HL-60/S4 (cell line): ENCODE results near the gene SLIT3.

Experiments
- in situ Hi-C: fragments of 300-500 bp; cut with MboI; formaldehyde crosslinking; loops from 2 replicates; pipeline ENCODE4 v1.14.3; 2022; ENCODE audit warnings: low sequenced_read_pairs

The SLIT3 gene

DNA sequence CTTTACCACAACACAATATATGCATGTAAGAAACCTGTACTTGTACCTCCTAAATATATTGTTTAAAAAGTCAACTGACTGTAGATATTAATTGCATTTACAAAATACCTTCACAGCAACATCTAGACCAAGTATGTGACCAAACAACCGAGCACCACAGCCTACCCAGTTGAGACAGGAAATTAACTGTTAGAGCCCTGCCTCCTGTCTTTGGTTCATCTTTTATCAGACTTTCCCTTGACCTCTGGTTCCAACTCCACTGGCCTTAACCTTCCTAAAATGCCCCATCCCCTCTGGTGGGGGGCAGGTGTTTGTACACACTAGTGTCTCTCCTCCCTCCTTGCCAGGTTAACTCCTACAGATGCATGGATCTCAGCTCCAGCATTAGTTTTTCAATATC, 566.8 kb downstream of the SLIT3 start:
- in situ Hi-C loops = no loop called here

DNA sequence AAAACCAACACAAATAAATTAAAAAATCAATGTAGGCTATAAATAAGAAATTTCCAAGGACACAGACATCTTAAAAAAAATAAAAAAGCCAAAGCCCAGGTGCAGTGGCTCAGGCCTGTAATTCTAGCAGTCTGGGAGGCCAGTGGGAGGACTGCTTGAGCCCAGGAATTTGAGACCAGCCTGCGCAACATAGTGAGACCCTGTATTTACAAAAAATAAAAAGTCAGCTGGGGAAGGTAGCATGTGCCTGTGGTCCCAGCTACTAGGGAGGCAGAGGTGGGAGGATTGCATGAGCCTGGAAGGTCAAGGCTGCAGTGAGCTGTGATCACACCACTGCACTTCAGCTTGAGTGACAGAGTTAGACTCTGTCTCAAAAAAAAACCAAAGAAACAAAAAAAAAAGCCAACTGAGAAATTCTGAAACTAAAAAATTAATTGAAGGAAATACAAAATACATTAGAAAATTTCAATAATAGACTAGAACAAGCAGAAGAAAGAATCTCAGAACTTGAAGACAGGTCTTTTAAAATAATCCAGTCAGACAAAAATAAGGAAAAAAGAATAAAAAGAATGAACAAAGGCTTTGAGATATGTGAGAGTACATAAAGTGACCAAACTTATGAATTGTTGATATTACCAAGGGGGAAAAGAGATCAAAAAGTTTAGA, 572.3 kb downstream of the SLIT3 start:
- in situ Hi-C loops = no loop called here

DNA sequence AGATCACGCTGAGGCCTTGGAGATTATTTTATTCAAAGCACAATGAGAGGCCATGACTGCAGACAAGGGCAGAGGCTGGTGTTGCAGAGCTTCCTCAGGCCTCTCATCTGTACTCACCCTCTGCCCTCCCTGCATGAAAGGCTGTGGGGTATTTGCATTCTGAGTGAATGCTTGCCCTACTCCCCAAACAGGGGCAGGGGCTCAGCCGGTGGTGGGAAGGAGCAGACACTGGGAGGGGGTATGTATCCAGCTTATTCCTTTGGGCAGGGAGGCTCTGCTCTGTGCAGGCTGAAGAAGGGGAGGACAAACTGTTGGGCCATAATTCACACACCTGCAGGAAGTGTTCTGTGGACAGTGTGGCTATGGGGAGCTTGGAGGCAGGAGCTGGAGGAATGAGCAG, 573.4 kb downstream of the SLIT3 start:
- in situ Hi-C loops = no loop called here

DNA sequence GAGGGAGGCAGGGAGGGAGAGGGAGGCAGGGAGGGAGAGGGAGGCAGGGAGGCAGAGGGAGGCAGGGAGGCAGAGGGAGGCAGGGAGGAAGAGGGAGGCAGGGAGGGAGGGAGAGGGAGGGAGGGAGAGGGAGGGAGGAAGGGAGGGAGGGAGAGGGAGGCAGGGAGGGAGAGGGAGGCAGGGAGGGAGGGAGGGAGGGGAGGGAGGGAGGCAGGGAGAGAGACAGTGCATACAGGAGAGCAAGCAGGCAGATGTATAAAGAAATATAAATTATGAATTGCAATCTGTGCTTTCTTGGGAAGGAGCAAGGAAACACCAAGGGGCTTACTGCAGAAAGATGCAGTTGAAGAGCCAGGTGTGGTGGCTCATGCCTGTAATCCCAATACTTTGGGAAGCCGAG, 574.6 kb downstream of the SLIT3 start:
- in situ Hi-C loops = no loop called here

DNA sequence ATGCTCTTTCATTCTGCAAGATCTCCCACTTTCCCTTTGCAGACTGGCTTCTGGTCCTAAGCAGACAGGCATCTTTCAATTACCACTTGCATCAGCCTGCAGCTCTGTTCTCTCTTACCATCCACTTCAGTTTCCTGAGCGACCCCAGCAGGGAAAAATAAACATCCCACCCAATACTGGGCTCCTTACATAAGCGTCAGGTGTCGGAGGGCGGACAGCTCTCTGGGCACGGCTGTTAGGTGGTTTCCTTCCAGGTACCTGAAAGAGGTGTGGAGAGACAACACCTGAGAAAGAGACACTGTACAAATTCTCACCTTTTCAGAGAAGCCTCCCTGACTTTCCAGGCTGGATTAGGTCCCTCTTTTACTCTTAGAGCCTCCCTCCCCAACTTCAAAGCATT, 576.7 kb downstream of the SLIT3 start:
- in situ Hi-C loops = no loop called here

DNA sequence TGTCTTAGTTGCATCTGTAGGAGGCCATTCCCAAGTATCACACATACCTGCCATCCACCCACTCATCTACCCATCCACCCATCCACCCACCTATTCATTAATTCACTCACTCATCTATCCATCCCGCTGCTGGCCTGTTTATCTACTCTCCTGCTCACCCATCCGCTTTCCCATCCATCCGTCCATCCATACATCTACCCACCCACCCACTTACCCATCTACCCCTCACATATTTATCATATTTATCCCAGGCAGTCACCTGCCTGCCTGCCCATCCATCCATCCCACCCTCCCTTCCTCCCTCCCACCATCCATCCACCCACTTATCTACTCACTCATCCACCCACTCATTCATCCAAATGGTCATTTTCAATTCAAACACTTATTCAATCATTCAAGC, 577.9 kb downstream of the SLIT3 start:
- in situ Hi-C loops = no loop called here

DNA sequence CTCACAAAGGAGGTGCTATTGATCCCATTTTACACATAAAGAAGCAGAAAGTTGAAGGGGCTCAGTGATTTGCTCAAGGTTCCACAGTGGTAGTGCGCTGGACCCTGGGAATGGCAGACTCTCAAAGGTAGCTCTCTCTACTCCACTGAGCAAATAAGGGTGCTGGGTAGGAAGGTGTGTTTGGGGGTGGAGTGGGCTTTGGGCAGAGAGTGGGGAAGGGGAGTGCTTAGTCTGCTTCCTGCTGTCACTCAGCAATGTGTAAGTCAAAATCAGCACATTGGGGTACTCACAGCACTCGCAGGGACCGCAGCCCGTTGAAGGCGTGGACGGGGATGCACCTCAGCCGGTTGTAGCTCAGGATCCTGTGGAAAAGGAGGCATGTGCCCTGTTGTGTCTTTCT, 579.0 kb downstream of the SLIT3 start:
- in situ Hi-C loops = no loop called here

DNA sequence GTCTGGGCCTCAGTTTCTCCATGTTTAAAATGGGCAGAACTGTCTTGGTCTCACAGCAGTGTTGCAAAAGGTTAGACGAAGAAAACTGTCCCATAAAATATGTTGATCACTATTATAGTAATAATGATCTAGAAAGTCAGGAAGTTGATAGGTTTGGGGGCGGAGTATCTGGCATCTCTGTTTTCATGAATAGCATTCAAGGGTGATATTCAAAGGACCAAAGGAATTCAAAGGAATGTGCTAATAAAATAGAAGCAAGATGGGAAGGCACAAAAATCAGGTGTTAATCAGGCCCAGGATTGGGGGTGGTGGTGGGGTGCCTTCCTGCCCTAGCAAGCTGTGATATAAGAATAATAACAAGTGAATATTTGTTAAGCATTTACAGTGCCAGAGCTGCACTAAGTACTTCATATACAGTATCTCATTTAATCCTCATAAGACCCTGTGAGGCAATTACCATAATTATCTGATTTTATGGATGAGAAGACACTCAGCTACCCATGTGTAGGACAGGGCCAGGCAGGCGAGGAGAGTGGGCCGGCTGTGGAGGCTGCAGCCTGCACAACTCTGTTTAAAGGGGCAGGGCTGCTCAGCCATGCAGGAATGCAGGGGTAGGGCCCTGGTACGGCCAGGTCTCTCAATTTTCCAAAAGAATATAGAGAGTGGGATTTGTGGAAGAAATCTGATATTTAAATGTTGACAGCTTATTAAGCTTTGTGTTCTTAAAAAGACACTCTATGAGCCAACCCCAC, 579.8 kb downstream of the SLIT3 start:
- in situ Hi-C loops = no loop called here

DNA sequence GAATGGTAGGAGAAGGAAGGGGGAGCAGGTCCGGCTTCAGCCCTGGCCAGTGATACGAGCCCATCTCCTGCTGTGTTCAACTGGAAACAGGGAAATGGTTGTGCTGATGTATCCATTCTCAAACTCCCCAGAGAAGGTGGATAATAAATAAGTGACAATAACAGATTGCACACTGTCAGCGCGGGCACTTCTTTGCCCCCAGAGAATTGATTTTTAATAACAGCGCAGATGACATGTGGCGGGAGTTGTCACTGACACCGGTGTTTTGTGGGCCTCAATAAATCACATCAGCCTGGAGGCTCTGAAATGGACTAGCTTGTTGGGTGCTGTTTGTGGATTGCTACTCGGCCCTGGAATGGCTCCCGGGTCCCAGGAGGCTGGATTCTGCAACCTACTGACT, 580.4 kb downstream of the SLIT3 start:
- in situ Hi-C loops = no loop called here

DNA sequence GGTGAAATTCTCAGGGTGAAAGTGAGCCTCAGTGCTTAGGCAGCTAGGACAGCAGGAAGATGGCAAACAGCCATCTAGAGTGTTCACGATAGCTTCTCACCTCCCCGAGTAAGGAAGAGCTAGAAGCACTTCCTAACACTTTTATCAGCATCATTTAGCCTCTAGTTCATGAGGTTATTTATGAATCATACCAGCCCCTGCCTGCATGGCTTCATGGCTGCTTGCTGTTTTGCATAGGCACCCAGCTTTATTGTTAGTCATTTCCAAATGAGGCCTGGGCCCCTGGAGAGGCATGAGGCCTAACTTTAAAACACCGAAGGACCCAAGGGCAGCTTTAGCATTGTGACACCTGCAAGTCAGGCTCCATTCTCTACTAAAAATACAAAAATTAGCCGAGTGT, 586.9 kb downstream of the SLIT3 start:
- in situ Hi-C loops = no loop called here

DNA sequence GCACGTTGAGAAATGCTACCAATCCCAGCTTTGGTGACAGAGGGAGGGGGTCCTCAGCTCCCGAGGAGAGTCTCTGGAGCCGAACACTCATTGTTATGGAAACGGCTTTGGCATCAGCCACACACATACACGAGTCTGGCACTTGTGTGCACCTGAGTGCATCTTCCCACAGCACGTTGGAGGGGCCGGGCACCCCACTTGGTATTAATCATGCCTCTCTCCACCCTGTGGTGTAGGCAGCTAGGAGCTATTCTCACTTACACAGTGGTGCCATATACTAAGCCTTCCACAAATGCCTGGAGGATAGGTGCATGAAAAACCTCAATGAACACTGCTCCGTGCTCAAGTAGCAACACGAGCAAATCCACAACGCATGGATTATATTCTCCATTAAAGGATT, 587.9 kb downstream of the SLIT3 start:
- in situ Hi-C loops = no loop called here

DNA sequence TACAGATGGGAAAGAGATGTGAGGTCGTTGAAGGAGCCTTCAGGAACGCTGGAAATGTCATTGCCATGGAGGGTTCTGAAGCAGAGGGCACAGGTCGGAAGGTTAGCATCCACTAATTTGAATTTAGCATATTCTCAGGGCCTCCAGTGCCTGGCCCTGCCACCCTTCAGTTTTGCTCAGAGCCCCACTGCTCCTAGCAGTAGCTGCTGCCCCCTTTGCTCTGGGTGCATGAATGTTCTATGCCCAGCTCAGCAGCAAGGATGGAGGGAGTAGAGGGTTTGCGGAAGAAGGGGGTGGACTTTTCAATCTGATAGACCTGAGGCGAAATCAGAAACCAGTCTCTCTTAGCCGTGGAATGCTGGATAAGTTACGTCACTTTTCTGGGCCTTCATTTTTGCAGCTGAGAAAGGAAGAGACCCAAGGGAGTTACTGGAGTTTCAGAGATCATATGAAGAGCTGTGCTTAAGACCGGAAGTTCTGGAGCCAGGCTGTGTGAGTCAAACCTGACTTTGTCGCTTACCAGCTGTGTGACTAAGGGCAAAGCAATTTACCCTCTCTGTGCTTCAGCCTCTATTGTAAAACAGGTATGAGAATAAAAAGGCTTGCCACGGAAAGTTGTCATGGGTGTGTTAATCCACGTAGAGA, 588.5 kb downstream of the SLIT3 start:
- in situ Hi-C loops = no loop called here

DNA sequence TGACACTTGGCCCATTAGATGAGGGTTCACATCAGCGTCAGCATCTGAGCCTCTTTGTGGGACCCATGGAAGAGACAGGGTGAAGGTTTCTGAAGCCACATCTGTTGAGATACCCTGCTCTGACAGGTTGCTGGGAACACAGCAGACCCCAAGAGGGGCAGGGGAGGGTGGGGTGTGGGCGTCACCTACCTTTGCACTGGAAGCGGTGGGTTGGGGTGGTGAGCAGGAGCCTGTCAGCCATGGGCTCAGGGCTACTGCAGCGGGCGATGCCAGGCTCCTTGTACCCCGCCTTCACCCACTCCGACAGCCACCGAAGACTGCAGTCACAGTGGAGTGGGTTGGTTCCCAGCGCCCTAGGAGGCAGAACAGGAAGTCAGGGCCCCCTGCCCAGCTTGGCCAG, 590.2 kb downstream of the SLIT3 start:
- in situ Hi-C loops = no loop called here

DNA sequence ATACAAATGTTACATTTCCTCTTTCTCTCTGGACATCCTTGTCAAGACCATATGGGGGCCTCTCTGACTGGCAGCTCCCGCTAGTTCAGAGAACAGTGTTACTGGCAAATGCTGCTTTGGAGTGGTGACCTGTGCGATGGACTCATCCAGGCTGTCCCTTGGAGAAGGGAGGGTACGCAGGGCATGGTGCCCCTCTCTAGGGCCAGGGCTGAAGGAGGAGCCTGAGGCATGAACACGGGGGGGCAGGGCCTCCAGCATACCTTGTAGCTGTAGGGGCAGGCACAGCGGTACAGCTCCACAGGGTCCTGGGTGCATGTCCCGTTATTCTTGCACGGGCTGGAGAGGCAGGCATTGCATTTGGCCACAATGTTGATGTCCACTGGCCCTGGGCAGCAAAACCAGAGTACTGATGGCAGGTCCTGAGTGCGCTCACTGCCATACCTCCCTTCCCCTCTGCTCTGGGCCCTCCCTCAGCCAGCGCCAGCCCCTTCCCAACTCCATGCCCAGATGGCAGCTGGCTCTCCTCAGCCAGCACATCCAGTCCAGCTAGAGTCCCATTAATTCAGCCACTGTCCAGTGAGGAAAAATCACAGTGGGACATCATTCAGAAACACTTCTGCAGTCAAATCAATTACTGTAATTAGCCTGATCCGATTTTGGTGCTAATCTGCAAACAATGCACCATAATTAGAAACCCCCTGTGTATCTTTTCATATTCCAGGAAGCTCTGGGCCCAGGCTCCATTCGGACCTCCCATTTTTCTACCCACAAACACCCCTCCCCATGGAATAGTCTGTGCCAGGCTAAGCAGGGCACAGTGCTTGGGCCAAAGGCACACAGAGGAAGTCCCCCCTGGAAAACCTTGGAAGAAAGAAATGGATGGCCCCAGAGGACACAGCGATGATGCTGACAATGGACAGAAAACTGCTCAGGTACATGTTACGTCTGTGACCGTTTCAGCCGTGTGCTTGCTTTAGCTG, 592.9 kb downstream of the SLIT3 start:
- in situ Hi-C loops = no loop called here

DNA sequence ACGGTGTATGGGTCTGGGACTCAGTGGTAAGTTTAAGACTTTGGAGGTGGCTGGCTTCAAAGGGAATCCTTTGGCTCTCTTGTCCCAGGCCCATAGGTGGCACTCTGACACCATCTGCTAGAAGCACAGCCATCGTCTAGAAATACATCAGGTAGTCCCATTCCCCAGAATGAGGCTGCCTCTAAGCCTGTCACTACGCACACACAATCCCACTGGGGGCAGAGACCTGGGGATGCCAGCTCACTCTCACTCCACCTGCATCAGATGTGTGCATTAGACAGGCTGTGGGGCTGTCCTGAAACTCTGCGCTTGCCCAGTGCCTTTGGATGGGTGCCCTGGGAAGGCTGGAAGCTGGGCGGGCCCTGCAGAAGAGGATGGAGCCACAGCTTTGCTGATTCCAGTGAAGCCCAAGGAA, 594.3 kb downstream of the SLIT3 start:
- in situ Hi-C loops = no loop called here

DNA sequence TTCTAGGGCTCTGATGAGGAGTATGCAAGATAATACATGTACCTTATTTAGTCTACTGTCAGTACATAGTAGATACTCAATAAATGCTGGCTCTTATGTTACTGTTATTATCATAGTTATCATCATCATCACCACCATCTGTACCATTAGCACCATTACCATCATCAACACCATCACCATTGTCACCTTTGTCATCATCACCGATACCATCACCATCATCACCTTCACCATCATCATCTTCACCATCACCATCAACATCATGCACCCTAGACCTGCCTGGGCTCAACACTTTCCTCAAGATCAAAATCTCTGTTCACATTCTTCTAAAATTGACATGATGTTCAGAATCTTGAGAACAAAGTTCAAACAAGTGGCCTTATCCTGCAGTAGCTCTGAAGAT, 595.6 kb downstream of the SLIT3 start:
- in situ Hi-C loops = no loop called here

DNA sequence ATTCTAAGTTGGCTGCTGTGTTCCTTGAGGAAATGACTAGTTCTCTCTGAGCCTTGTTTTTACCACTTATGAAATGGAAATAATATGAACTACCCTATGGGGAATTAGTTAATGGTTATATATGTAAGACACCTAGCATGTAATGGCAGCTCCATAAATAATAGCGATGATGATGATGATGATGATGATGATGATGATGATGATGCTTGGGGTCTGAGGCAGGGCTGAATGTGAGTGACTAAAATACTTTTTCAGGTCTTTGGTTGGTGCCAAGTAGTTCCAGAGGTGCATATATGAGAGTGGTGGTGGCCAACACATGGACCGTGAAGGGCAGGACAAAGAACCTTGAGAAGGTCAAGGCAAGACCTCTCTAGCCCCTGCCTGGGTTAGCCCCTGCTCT, 598.4 kb downstream of the SLIT3 start:
- in situ Hi-C loops = no loop called here

DNA sequence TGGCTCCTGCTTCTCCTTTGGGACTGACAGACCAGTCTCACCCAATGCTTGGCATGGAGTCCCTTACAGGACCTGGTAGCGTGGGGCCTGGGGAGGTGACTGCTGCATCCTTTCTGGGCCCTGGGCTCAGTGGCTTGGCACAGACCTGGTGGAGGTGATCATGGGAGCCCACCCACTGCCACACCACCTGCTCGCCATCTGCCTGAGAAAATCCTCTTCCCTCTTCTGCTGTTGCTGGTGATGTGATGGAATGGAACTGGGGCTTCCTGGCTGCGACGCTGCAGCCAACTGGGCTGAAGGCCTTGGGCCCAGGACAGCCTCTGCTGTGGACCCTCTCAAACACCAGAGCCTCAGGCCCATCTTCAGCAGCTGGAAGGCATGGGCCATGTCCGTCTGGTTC, 599.3 kb downstream of the SLIT3 start:
- in situ Hi-C loops = no loop called here

DNA sequence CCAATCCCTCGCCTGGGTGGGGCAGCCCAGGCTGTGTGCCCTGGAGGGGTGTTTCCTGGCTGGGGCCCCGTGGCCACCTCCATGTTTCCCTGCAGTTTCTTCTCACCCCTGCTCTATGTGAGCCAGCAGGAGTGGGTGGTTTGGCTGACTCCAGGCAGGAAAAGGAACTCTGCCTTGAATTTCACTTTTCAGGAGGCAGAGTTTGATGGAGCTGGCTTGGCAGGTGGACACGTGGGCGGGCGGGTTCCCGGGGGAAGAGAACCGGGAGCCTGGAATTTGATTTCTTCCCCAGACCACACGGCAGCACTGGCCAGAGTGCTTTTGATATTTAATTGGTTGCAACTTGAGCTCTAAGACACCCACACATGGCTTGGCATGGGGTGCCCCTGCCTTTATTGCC, 601.9 kb downstream of the SLIT3 start:
- in situ Hi-C loops = no loop called here

DNA sequence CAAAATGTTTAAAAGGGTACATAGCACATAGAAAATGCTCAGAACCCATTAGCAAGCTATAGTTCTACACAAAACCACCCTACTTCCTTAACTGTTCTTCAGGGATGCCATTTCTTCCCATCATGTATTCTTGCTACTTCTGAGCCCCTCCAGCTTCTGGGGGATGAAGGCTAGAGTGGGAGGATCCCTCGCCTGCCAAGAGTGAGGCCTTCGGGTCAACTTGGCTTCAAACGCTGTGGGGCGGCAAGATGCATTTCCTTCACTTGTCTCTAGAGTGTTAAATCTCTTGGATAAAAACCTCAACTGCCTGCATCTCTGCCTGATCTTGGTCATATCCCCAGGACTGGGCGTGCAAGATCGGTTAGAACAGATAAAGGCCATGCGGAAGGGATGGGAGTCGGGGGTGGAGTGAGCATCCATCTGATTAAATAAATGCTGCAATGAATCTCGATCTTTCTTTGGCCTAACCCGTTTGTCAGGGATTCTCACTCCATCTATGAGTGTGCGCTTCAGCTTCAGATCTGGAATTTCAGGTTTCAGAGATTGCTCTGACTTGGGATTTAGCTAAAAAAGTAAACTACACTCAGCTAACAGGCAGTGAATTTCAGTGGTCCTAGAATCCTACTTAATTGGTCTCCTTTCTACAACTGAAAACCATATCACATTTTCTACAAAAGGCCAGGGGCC, 603.8 kb downstream of the SLIT3 start:
- in situ Hi-C loops = no loop called here

DNA sequence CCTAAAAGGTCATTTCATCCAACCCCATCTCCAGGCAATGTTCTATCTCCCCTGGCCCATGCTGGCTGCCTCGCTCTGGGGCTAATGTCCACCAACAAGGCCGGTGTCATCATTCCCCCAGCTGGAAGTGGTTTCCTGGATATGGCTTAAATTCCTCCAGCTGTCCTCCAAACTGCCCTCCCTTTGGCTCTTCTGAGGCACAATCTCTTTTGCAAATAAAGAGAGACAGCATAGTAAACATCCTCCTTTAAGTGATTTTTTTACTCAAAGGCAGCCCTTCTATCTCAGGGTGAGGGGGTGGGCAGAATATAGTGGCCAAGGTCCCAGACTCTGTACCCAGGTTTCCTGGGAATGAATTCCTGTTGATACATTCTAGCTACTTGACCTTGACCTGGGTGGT, 604.3 kb downstream of the SLIT3 start:
- in situ Hi-C loops = no loop called here
